Neural cell (in vitro differentiated cells): Measurements from ENCODE around the gene SYMPK. TPM values are rescaled to one million over a fixed set of nuclear protein-coding genes. Genes with fewer than 3 reads are reported as not detected.
A peak's percentile ranks its signal among the peaks of the same experiment; 100 is the strongest.

ENCODE experiments used
- H2AFZ ChIP-seq: fragments of 200-600, 300-800 bp; sonication (generic), shearing (Covaris generic); 2 replicates; pipeline ENCODE4 v1.6.0; 2014; ENCODE audit warnings: low read depth, mild to moderate bottlenecking, antibody characterized with exemption, low read length, moderate library complexity
- H3F3A ChIP-seq: fragments of 200-600 bp; shearing (Covaris generic); 2 replicates; pipeline ENCODE4 v1.6.1; 2016; ENCODE audit warnings: mild to moderate bottlenecking, moderate library complexity, mixed read lengths, antibody characterized with exemption, low read length; ENCODE audit not compliant: insufficient read depth, poor library complexity, severe bottlenecking
- H3K27ac ChIP-seq: fragments of 200-600, 300-800 bp; sonication (generic), shearing (Covaris generic); 2 replicates; pipeline ENCODE4 v1.5.1; 2014; ENCODE audit warnings: mild to moderate bottlenecking, low read length, moderate library complexity
- H3K27me3 ChIP-seq: fragments of 300-800, 200-600 bp; sonication (generic), shearing (Covaris generic); 2 replicates; pipeline ENCODE4 v1.6.0; 2014; ENCODE audit warnings: mild to moderate bottlenecking, low read depth, low read length, moderate library complexity; ENCODE audit not compliant: insufficient read depth
- H3K36me3 ChIP-seq: fragments of 300-800, 200-600 bp; sonication (generic), shearing (Covaris generic); 2 replicates; pipeline ENCODE4 v1.5.1; 2014; ENCODE audit warnings: mild to moderate bottlenecking, antibody characterized with exemption, low read length, moderate library complexity; ENCODE audit not compliant: insufficient read depth
- H3K4me2 ChIP-seq: fragments of 300-800, 200-600 bp; sonication (generic), shearing (Covaris generic); 2 replicates; pipeline ENCODE4 v1.6.0; 2014; ENCODE audit warnings: mild to moderate bottlenecking, low read length
- H3K4me3 ChIP-seq: fragments of 300-800, 200-600 bp; sonication (generic), shearing (Covaris generic); 2 replicates; pipeline ENCODE4 v1.5.1; 2014; ENCODE audit warnings: mild to moderate bottlenecking, low read length, moderate library complexity
- H3K79me2 ChIP-seq: fragments of 200-600 bp; shearing (Covaris generic); replicated peaks from 2 replicates; pipeline ENCODE4 v1.6.0; 2014; ENCODE audit warnings: mild to moderate bottlenecking, low read length, moderate library complexity; ENCODE audit not compliant: insufficient read depth
- H3K9ac ChIP-seq: fragments of 300-800, 200-600 bp; sonication (generic), shearing (Covaris generic); 2 replicates; pipeline ENCODE4 v1.6.1; 2016; ENCODE audit warnings: mild to moderate bottlenecking, low read length, mixed read lengths
- H3K9me2 ChIP-seq: fragments of 200-600 bp; shearing (Covaris generic); 2 replicates; pipeline ENCODE4 v1.6.1; 2016; ENCODE audit warnings: mild to moderate bottlenecking, low read length, mixed read lengths; ENCODE audit not compliant: insufficient read depth
- H3K9me3 ChIP-seq: fragments of 200-600, 300-800 bp; sonication (generic), shearing (Covaris generic); 2 replicates; pipeline ENCODE4 v1.6.1; 2016; ENCODE audit warnings: mild to moderate bottlenecking, mixed run types, low read length, moderate library complexity, mixed read lengths
- H4K20me1 ChIP-seq: fragments of 200-600 bp; shearing (Covaris generic); 2 replicates; pipeline ENCODE4 v1.6.1; 2016; ENCODE audit warnings: mild to moderate bottlenecking, mixed run types; ENCODE audit not compliant: insufficient read depth
- CTCF ChIP-seq: fragments of 450-650 bp; IDR thresholded peaks from 2 replicates; pipeline ENCODE4 v1.5.1; 2014; ENCODE audit warnings: antibody characterized with exemption, mild to moderate bottlenecking, moderate library complexity; ENCODE audit not compliant: poor library complexity, severe bottlenecking
- EP300 ChIP-seq: fragments of 450-650 bp; conservative IDR thresholded peaks from 2 replicates; pipeline ENCODE4 v1.6.1; 2014; ENCODE audit warnings: antibody characterized with exemption, mild to moderate bottlenecking, moderate library complexity; ENCODE audit not compliant: poor library complexity, severe bottlenecking
- EZH2 ChIP-seq: fragments of 200-600, 300-800 bp; shearing (Covaris generic), sonication (generic); IDR thresholded peaks from 2 replicates; pipeline ENCODE4 v1.6.1; 2014; ENCODE audit warnings: antibody characterized with exemption, low read length, borderline replicate concordance, mild to moderate bottlenecking; ENCODE audit not compliant: insufficient read depth, poor library complexity, severe bottlenecking
- MXI1 ChIP-seq: fragments of 450-650 bp; conservative IDR thresholded peaks from 2 replicates; pipeline ENCODE4 v1.6.1; 2014; ENCODE audit warnings: antibody characterized with exemption, mild to moderate bottlenecking; ENCODE audit not compliant: poor library complexity, severe bottlenecking
- POLR2AphosphoS5 ChIP-seq: IDR thresholded peaks from 2 replicates; pipeline ENCODE4 v1.6.1; 2012
- RAD21 ChIP-seq: fragments of 450-650 bp; conservative IDR thresholded peaks from 2 replicates; pipeline ENCODE4 v1.6.1; 2014; ENCODE audit warnings: antibody characterized with exemption, mild to moderate bottlenecking, moderate library complexity
- REST ChIP-seq: IDR thresholded peaks from 2 replicates; pipeline ENCODE4 v1.6.1; 2012; ENCODE audit warnings: borderline replicate concordance
- SMC3 ChIP-seq: fragments of 450-650 bp; conservative IDR thresholded peaks from 2 replicates; pipeline ENCODE4 v1.6.1; 2014; ENCODE audit warnings: antibody characterized with exemption, mild to moderate bottlenecking, moderate library complexity; ENCODE audit not compliant: poor library complexity
- TAF1 ChIP-seq: IDR thresholded peaks from 2 replicates; pipeline ENCODE4 v1.6.1; 2012; ENCODE audit warnings: low read depth
- polyA plus RNA-seq: library from polyadenylated mRNA; depleted of rRNA; stranded (reverse); fragments of >200 nt; gene quantifications from 2 replicates; pipeline ENCODE4 v1.2.3, GENCODE V29; 2014

The SYMPK gene
- polyA plus RNA-seq, 1 donor from 2014 or later: 22.2 TPM

GRCh38 chr19:45792470-45793177, 70.3 kb downstream of the SYMPK start, which contains the start of gene DMWD:
Gene DMWD (minus strand): TSS chr19:45792845. CDS start chr19:45792756, 89 bp downstream.
- no peak for TF ChIP-seq CTCF
- no peak for TF ChIP-seq TAF1
- TF ChIP-seq SMC3: no peak
- no peak for TF ChIP-seq REST
- peak; percentile 46 for TF ChIP-seq POLR2AphosphoS5
- peak; percentile 95 for TF ChIP-seq MXI1
- peak; percentile 35 for TF ChIP-seq EP300
- no peak for TF ChIP-seq RAD21
- TF ChIP-seq EZH2: no peak
- H3K36me3 ChIP-seq: peaks cover 6% of the 10 kb centered on the region
- peak within 1 kb of the TSS; percentile 85 for H3K27ac ChIP-seq
- H4K20me1 ChIP-seq: no peaks in the 10 kb centered on the region
- peak within 1 kb of the TSS; percentile 18 for H2AFZ ChIP-seq
- no peaks in the 10 kb centered on the region for H3K9me3 ChIP-seq
- H3K9ac ChIP-seq: peak within 1 kb of the TSS; percentile 87
- H3K9me2 ChIP-seq: no peaks in the 10 kb centered on the region
- H3K27me3 ChIP-seq: no peaks in the 10 kb centered on the region
- H3F3A ChIP-seq: no peaks in the 10 kb centered on the region
- peaks cover 25% of the 10 kb centered on the region for H3K79me2 ChIP-seq
- peak within 1 kb of the TSS; percentile 94 for H3K4me3 ChIP-seq
- H3K4me2 ChIP-seq: peak within 1 kb of the TSS; percentile 98

- Histone ChIP-seq H2AFZ (no peak overlapping the region), H3F3A (no peaks in the 10 kb centered on the region)
These were observed 71.0 kb downstream of the SYMPK start for GRCh38 chr19:45791744-45792469.

More at GRCh38 chr19:45791744-45792469, 71.0 kb downstream of the SYMPK start:
- Histone ChIP-seq H3K36me3 (peaks cover 6% of the 10 kb centered on the region), H3K4me3 (peak overlapping the region; percentile 94), H3K9ac (peak overlapping the region; percentile 87), H3K79me2 (peaks cover 25% of the 10 kb centered on the region), H4K20me1 (no peaks in the 10 kb centered on the region), H3K4me2 (peak overlapping the region; percentile 98), H3K27me3 (no peaks in the 10 kb centered on the region), H3K9me3 (no peaks in the 10 kb centered on the region), H3K9me2 (no peaks in the 10 kb centered on the region), H3K27ac (peak overlapping the region; percentile 55)
- TF ChIP-seq REST: no peak
- no peak for TF ChIP-seq POLR2AphosphoS5
- TF ChIP-seq EZH2: no peak
- TF ChIP-seq SMC3: no peak
- no peak for TF ChIP-seq TAF1
- no peak for TF ChIP-seq RAD21
- no peak for TF ChIP-seq MXI1
- no peak for TF ChIP-seq EP300
- TF ChIP-seq CTCF: no peak
